Measurements from ENCODE around the gene WDR55. TPM values are rescaled to one million over a fixed set of nuclear protein-coding genes. Genes with fewer than 3 reads are reported as not detected.

Gene WDR55
- total and polyA plus RNA-seq, 2 of the 8 experiments (the other 6 are each of a cell fraction or from before 2014, with no cell fraction given) = 15.3 to 22.7 TPM

DNA sequence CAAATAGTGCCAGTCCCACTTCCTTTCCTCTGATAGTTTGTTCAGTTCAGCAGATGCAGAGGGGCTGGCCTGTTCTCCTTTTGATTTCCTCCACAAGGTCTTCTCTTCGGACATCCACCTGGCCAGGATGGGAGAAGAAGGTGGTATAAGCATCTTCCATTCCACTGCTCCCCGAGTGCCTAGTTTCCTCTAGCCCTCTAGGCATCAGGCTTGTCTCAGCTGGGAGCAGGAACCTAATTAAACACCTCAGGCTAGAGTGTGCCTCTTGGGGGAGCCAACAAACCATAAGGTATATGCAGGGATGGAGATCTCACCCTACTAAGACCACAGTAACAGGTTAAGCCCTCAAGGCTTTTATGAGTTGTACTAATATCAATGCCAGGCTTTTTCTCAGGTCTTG, 9.5 kb downstream of the WDR55 start:
- H3K14ac ChIP-seq (ENCODE audit: insufficient read length) = no peak overlapping the region
- H3K4me1 ChIP-seq (replicated peaks in 1 of 4; ENCODE audit: control insufficient read depth in 3 of 4, insufficient read depth in 4 of 4, low read length in 3 of 4) = no peaks in the 10 kb centered on the region; a peak in 1 of 7 replicates
- ChIA-PET CTCF (ENCODE audit: partially characterized antibody) (interaction anchor here (0.7 to 2.8 kb wide), 3 partner anchors 17 to 182 kb away, joined by 3 to 11 read pairs (median 3); partner anchors contain the start of genes HARS1, HARS2 and PCDHA10), POLR2A (ENCODE audit: partially characterized antibody) (interaction anchor here (1.0 to 3.9 kb wide), 10 partner anchors 7 to 116 kb away, joined by 3 to 26 read pairs (median 6); partner anchors contain the start of genes HARS1, HARS2, IK and NDUFA2)
- H3K27me3 ChIP-seq (replicated peaks in 1 of 4; ENCODE audit: control insufficient read depth in 3 of 4, extremely low read depth in 1 of 4, insufficient read depth in 3 of 4, low read length in 3 of 4) = no peaks in the 10 kb centered on the region
- no peak overlapping the region for H3K18ac ChIP-seq (ENCODE audit: extremely low read depth, low read length)
- no peak overlapping the region for H3K56ac ChIP-seq (replicated peaks; ENCODE audit: insufficient read length, low read depth, low read length)
- FAIRE-seq (no peak), DNase-seq (ENCODE audit: low read depth in 1 of 2, low spot score in 2 of 2) (no peak)
- H2BK15ac ChIP-seq (ENCODE audit: low read length) = no peak overlapping the region
- H3K9me3 ChIP-seq (ENCODE audit: insufficient read depth in 2 of 2, low read depth in 1 of 2, low read length in 1 of 2) = no peaks in the 10 kb centered on the region
- WGBS, 2 experiments (ENCODE audit: extremely low coverage in 1 of 2, insufficient coverage in 1 of 2, insufficient read length in 1 of 2, insufficient replicate concordance in 2 of 2, low coverage in 1 of 2, low lambda C conversion rate in 2 of 2, missing lambda C conversion rate in 1 of 2) = 85% methylated on average over 2 of the region's 2 CpGs; no CpG with 5 or more reads in 1 of the 2 experiments
- no peak overlapping the region for H3K4me2 ChIP-seq (ENCODE audit: insufficient read depth in 1 of 2, low read depth in 2 of 2, low read length in 2 of 2)
- H3K23me2 ChIP-seq (ENCODE audit: low read depth, low read length) = no peaks in the 10 kb centered on the region
- H2AK5ac ChIP-seq (ENCODE audit: low read depth, low read length) = no peak overlapping the region
- H3K4ac ChIP-seq (replicated peaks; ENCODE audit: insufficient read length, low read depth, low read length) = no peak overlapping the region
- no peak overlapping the region for H2BK5ac ChIP-seq (ENCODE audit: low read depth, low read length)
- H2BK12ac ChIP-seq (ENCODE audit: low read depth, low read length) = no peak overlapping the region
- H2BK120ac ChIP-seq (replicated peaks; ENCODE audit: low read depth, low read length) = no peak overlapping the region
- peaks cover 0 to 2% of the 10 kb centered on the region in 2 experiments for H4K20me1 ChIP-seq (replicated peaks in 1 of 2; ENCODE audit: control insufficient read depth in 1 of 2, insufficient read depth in 2 of 2, low read length in 2 of 2)
- H3K23ac ChIP-seq (ENCODE audit: insufficient read length) = no peak overlapping the region
- TF ChIP-seq SAP30 (IDR thresholded peaks at IDR 0.05; ENCODE audit: insufficient read depth, insufficient replicate concordance, low read length) = no peak
- H3K4me3 ChIP-seq (ENCODE audit: extremely low read depth in 1 of 4, insufficient read depth in 2 of 4, low read depth in 3 of 4, low read length in 4 of 4) = no peak overlapping the region
- H3K9ac ChIP-seq (replicated peaks in 1 of 4; ENCODE audit: extremely low read depth in 1 of 4, low read depth in 3 of 4, low read length in 3 of 4) = no peak overlapping the region
- H3K27ac ChIP-seq (ENCODE audit: low read depth, low read length) = no peak overlapping the region
- no peak overlapping the region for H4K5ac ChIP-seq (ENCODE audit: insufficient read length, low read depth, low read length)
- H4K91ac ChIP-seq (replicated peaks; ENCODE audit: insufficient read length, low read length) = no peak overlapping the region
- no peak overlapping the region for H2AFZ ChIP-seq (ENCODE audit: low read length)
- no peak overlapping the region for H2BK20ac ChIP-seq (ENCODE audit: low read length)
- no peaks in the 10 kb centered on the region for H3K79me1 ChIP-seq (ENCODE audit: low read depth, low read length)
- H3K79me2 ChIP-seq (ENCODE audit: control insufficient read depth in 1 of 2, insufficient read depth in 2 of 2, low read length in 2 of 2) = no peaks in the 10 kb centered on the region
- H3K36me3 ChIP-seq (ENCODE audit: control insufficient read depth in 2 of 4, insufficient read depth in 4 of 4, low read length in 3 of 4) = peaks cover 10 to 56% (median 41%) of the 10 kb centered on the region in 4 experiments
- no peak overlapping the region for H4K8ac ChIP-seq (ENCODE audit: extremely low read depth, insufficient read depth, low read length)

Data from H1 (cell line).